ENCODE measurements around the gene VRK3.

- TF ChIP-seq EZH2 (IDR thresholded peaks at IDR 0.05; ENCODE audit: borderline replicate concordance, low read depth, low read length, severe bottlenecking) (no peak), POLR2AphosphoS5 (IDR thresholded peaks at IDR 0.05; ENCODE audit: insufficient read depth, low read depth, low read length) (peak; percentile 75), CTCF (IDR thresholded peaks at IDR 0.05; ENCODE audit: extremely low read depth in 1 of 2, insufficient read depth in 1 of 2, low read depth in 1 of 2, low read length in 2 of 2) (peak in 1 of 2 donors; percentile 24), POLR2A (IDR thresholded peaks at IDR 0.05; ENCODE audit: low read depth, low read length) (no peak)
Observed at GRCh38 chr19:49987159-49987698, 37.9 kb downstream of the VRK3 start.

All from endothelial cell of umbilical vein (primary cell).